DND-41 (cell line): Measurements from ENCODE around the gene MRPL58.
"Not testable (repeated sequence)": the region's sequence is repeated elsewhere in the genome, so short reads cannot be mapped to it uniquely, and the experiment has no call there.

ENCODE experiments used
- ATAC-seq: fragments of 200-7000 bp; cut with Tn5 transposase; 3 replicates; pipeline ENCODE4 v1.9.1; 2021; ENCODE audit warnings: low read depth; ENCODE audit not compliant: insufficient read depth
- DNase-seq: peaks from one replicate; pipeline ENCODE4 v3.0.0-alpha.2; 2020
- H2AFZ ChIP-seq: 2 replicates; pipeline ENCODE4 v1.6.0; 2012; ENCODE audit warnings: low read depth, low read length
- H3K27ac ChIP-seq: 2 replicates; pipeline ENCODE4 v1.5.1; 2012; ENCODE audit warnings: low read length, inconsistent platforms
- H3K27me3 ChIP-seq: fragments of 200-600 bp; sonication (generic); 2 replicates; pipeline ENCODE4 v1.6.0; 2012; ENCODE audit warnings: low read length, mild to moderate bottlenecking, inconsistent platforms; ENCODE audit not compliant: insufficient read depth, poor library complexity
- H3K36me3 ChIP-seq: 2 replicates; pipeline ENCODE4 v1.5.1; 2012; ENCODE audit warnings: low read length, inconsistent platforms; ENCODE audit not compliant: insufficient read depth
- H3K4me1 ChIP-seq: 2 replicates; pipeline ENCODE4 v1.5.1; 2012; ENCODE audit warnings: mild to moderate bottlenecking, low read length; ENCODE audit not compliant: insufficient read depth
- H3K4me2 ChIP-seq: 2 replicates; pipeline ENCODE4 v1.6.0; 2012; ENCODE audit warnings: mild to moderate bottlenecking, moderate library complexity, low read length, inconsistent platforms; ENCODE audit not compliant: insufficient read depth
- H3K4me3 ChIP-seq, 2 experiments: fragments of 200-600 bp in 1 of 2; shearing (Covaris generic) in 1 of 2; 2 replicates each; pipeline ENCODE4 v1.5.1; 2012 to 2016; ENCODE audit warnings: inconsistent platforms in 2 of 2, low read length in 2 of 2, mild to moderate bottlenecking in 2 of 2, low read depth in 1 of 2, moderate library complexity in 1 of 2
- H3K79me2 ChIP-seq: 2 replicates; pipeline ENCODE4 v1.6.0; 2012; ENCODE audit warnings: low read length, inconsistent platforms; ENCODE audit not compliant: insufficient read depth
- H3K9ac ChIP-seq: 2 replicates; pipeline ENCODE4 v1.6.0; 2012; ENCODE audit warnings: low read depth, mild to moderate bottlenecking, inconsistent platforms, low read length, moderate library complexity
- H3K9me3 ChIP-seq: 2 replicates; pipeline ENCODE4 v1.5.1; 2012; ENCODE audit warnings: low read length, moderate library complexity, mild to moderate bottlenecking, inconsistent platforms; ENCODE audit not compliant: insufficient read depth, severe bottlenecking
- H4K20me1 ChIP-seq: 2 replicates; pipeline ENCODE4 v1.6.0; 2012; ENCODE audit warnings: low read length; ENCODE audit not compliant: insufficient read depth
- EZH2 ChIP-seq: IDR thresholded peaks from 3 replicates; pipeline ENCODE4 v1.6.1; 2012; ENCODE audit warnings: borderline replicate concordance, low read depth, mild to moderate bottlenecking, moderate library complexity, low read length, inconsistent platforms; ENCODE audit not compliant: severe bottlenecking
- TF ChIP-seq, protein P1 (sequence below): IDR thresholded peaks from 2 replicates; pipeline ENCODE4 v1.5.1; 2012; ENCODE audit warnings: borderline replicate concordance, low read length, moderate library complexity, mild to moderate bottlenecking; ENCODE audit not compliant: poor library complexity, severe bottlenecking; ENCODE audit errors: extremely low read depth

MRPL58 gene

DNA sequence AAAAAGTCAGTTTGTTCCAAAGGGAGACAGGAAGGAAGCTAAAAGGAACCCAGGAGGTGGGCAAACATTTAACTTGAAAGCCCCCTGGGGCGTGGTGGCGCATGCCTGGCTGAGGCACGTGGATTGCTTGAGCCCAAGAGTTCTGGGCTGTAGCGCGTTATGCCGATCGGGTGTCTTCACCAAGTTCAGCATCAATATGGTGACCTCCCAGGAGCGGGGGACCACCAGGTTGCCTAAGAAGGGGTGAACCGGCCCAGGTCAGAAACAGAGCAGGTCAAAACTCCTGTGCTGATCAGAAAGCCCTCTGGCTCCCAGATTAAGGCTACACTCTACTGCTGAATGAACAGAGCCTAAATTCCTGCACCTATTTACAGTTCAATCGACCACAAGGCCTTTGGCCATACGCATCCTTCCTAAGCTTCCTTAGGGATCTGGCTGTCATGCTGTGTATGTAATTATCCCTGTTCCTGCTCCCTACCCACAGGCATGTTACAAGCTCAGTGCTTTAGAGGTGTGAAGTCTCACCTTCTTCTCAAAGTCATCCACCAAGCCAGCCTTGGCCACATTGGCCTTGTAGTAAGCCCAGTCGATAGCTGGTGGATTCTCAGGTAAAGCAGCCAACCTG is 29.3 kb downstream of the MRPL58 start:
- H3K4me2 ChIP-seq, result no peak overlapping the region
- H3K9me3 ChIP-seq, result no peaks in the 10 kb centered on the region
- DNase-seq, result no peak
- H3K36me3 ChIP-seq, result peaks cover 41% of the 10 kb centered on the region
- no peak overlapping the region for H3K27ac ChIP-seq
- H3K79me2 ChIP-seq, result peaks cover 18% of the 10 kb centered on the region
- H3K9ac ChIP-seq, result no peak overlapping the region
- H4K20me1 ChIP-seq, result no peaks in the 10 kb centered on the region
- peaks cover 10% of the 10 kb centered on the region for H3K4me1 ChIP-seq
- H3K27me3 ChIP-seq, result no peaks in the 10 kb centered on the region
- no peak overlapping the region for H3K4me3 ChIP-seq
- no peak overlapping the region for H2AFZ ChIP-seq
- no peak for TF ChIP-seq EZH2
- TF ChIP-seq, protein P1, sequence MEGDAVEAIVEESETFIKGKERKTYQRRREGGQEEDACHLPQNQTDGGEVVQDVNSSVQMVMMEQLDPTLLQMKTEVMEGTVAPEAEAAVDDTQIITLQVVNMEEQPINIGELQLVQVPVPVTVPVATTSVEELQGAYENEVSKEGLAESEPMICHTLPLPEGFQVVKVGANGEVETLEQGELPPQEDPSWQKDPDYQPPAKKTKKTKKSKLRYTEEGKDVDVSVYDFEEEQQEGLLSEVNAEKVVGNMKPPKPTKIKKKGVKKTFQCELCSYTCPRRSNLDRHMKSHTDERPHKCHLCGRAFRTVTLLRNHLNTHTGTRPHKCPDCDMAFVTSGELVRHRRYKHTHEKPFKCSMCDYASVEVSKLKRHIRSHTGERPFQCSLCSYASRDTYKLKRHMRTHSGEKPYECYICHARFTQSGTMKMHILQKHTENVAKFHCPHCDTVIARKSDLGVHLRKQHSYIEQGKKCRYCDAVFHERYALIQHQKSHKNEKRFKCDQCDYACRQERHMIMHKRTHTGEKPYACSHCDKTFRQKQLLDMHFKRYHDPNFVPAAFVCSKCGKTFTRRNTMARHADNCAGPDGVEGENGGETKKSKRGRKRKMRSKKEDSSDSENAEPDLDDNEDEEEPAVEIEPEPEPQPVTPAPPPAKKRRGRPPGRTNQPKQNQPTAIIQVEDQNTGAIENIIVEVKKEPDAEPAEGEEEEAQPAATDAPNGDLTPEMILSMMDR, result no peak
- no peak for ATAC-seq

DNA sequence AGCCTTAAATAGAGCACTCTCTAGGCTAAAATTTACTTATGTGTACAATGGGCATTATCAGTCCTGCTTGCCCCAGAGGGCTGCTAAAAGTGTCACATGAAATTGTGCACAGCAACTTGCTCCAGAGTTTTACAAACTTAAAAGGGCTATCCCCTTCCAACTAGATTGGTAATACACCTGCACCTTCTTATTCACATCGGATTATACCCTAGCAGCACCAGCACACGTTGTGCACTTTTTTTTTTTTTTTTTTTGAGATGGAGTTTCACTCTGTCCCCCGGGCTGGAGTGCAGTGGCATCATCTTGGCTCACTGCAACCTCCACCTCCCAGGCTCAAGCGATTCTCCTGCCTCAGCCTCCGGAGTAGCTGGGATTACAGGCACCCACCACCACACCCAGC is 31.3 kb downstream of the MRPL58 start:
- not testable (repeated sequence) for H4K20me1 ChIP-seq, H3K27me3 ChIP-seq, H2AFZ ChIP-seq, ATAC-seq, H3K9ac ChIP-seq, H3K27ac ChIP-seq, H3K4me3 ChIP-seq, H3K9me3 ChIP-seq, DNase-seq, H3K4me2 ChIP-seq
- peaks cover 23% of the 10 kb centered on the region for H3K4me1 ChIP-seq
- peaks cover 34% of the 10 kb centered on the region for H3K79me2 ChIP-seq
- H3K36me3 ChIP-seq, result peaks cover 36% of the 10 kb centered on the region

DNA sequence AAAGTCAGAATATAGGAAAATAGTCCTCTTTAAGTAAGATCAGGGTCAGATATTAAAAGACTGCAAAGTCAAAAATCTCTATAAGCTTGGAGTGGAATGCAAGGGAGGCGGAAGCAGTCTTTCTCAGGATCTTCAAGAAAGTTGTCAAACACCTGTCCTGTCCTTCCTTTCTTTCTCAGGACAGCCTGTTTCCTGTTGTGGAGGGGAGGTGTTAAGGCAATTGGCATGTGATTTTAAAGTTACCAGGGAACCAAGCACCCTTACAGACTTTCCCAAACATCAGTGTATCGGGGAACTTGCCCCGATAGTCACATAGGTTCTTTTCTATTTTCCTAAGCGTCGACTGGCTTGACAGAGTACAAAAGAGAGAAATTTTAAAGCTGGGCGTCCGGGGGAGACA is 32.2 kb downstream of the MRPL58 start:
- Histone ChIP-seq H3K79me2 (peaks cover 43% of the 10 kb centered on the region), H2AFZ (no peak overlapping the region), H3K4me1 (peaks cover 29% of the 10 kb centered on the region), H3K9me3 (no peaks in the 10 kb centered on the region), H3K4me2 (no peak overlapping the region), H3K27me3 (no peaks in the 10 kb centered on the region), H4K20me1 (no peaks in the 10 kb centered on the region), H3K4me3 (no peak overlapping the region), H3K27ac (no peak overlapping the region), H3K9ac (no peak overlapping the region), H3K36me3 (peaks cover 32% of the 10 kb centered on the region)
- TF ChIP-seq, protein P1, result no peak
- no peak for TF ChIP-seq EZH2
- ATAC-seq (no peak), DNase-seq (no peak)

DNA sequence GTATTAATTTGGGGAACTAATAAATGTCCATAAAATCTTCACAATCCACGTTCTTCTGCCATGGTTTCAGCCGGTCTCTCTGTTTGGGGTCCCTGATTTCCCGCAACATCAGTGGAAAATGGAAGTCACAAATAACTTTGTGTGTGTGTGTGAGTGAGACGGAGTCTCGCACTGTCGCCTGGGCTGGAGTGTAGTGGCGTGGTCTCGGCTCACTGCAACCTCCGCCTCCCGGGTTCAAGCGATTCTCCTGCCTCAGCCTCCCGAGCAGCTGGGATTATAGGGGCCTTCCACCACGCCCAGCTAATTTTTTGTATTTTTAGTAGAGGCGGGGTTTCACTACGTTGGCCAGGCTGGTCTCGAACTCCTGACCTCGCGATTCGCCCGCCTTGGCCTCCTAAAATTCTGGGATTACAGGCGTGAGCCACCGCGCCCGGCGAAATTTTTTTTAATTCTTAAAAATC is 33.5 kb downstream of the MRPL58 start:
- not testable (repeated sequence) for H2AFZ ChIP-seq, ATAC-seq, H4K20me1 ChIP-seq, H3K9me3 ChIP-seq, H3K27me3 ChIP-seq, DNase-seq
- H3K9ac ChIP-seq, result peak overlapping the region; percentile 80
- peak overlapping the region; percentile 79 for H3K4me2 ChIP-seq
- H3K4me1 ChIP-seq, result peaks cover 29% of the 10 kb centered on the region
- peak overlapping the region; percentile 79 for H3K27ac ChIP-seq
- H3K4me3 ChIP-seq, result peak overlapping the region; percentile 81 to 95
- peaks cover 44% of the 10 kb centered on the region for H3K79me2 ChIP-seq
- peaks cover 22% of the 10 kb centered on the region for H3K36me3 ChIP-seq
